Activated CD4-positive, alpha-beta memory T cell treated with anti-CD3 and anti-CD28 coated beads, Interleukin-2, amount 10 ng/mL, durations not matched to agents 7 days and 5 days (primary cell): Measurements from ENCODE around the gene CCDC192. TPM values are rescaled to one million over a fixed set of nuclear protein-coding genes. Genes with fewer than 3 reads are reported as not detected.

Experiments
- CTCF ChIA-PET: fragments of 350-600 bp; sonication (Branson Sonifier 250); formaldehyde crosslinking; loops from one replicate; lab custom pipeline; 2021; ENCODE audit warnings: antibody characterized with exemption, inconsistent platforms; lab: Charles Lee
- POLR2A ChIA-PET: fragments of 350-600 bp; sonication (Branson Sonifier 250); formaldehyde crosslinking; loops from one replicate; lab custom pipeline; 2021; ENCODE audit warnings: antibody characterized with exemption; lab: Charles Lee
- DNase-seq: peaks from one replicate; pipeline ENCODE4 v3.0.0-alpha.2; 2020
- H3K27ac Mint-ChIP-seq: one replicate; pipeline ENCODE4 v1.8.0; 2021; ENCODE audit warnings: mild to moderate bottlenecking, mixed read lengths
- H3K27me3 Mint-ChIP-seq: one replicate; pipeline ENCODE4 v1.8.0; 2021; ENCODE audit warnings: mixed read lengths
- H3K36me3 Mint-ChIP-seq: one replicate; pipeline ENCODE4 v1.8.0; 2021; ENCODE audit warnings: low read depth, mixed read lengths
- H3K4me1 Mint-ChIP-seq: one replicate; pipeline ENCODE4 v1.8.0; 2021; ENCODE audit warnings: mixed read lengths
- H3K4me3 Mint-ChIP-seq: one replicate; pipeline ENCODE4 v1.8.0; 2021; ENCODE audit warnings: mild to moderate bottlenecking, mixed read lengths
- H3K9me3 Mint-ChIP-seq: one replicate; pipeline ENCODE4 v1.8.0; 2021; ENCODE audit warnings: mixed read lengths
- total RNA-seq, 2 experiments: library from RNA; stranded (reverse); gene quantifications; one replicate each; pipeline ENCODE4 v1.2.3, GENCODE V29; 2021

Gene CCDC192
- total RNA-seq, 2 experiments from 2014 or later = not detected

- Mint-ChIP-seq H3K27ac (no peak overlapping the region), H3K27me3 (peaks cover 3% of the 10 kb centered on the region), H3K9me3 (no peaks in the 10 kb centered on the region), H3K4me1 (no peaks in the 10 kb centered on the region), H3K4me3 (no peak overlapping the region), H3K36me3 (no peaks in the 10 kb centered on the region)
- ChIA-PET CTCF (no interaction called here), POLR2A (no interaction called here)
- DNase-seq = no peak
Measured at GRCh38 chr5:127923804-127924570, 220.8 kb downstream of the CCDC192 start.

- Mint-ChIP-seq H3K27me3 (peaks cover 3% of the 10 kb centered on the region), H3K36me3 (no peaks in the 10 kb centered on the region), H3K4me1 (no peaks in the 10 kb centered on the region), H3K27ac (no peak overlapping the region), H3K4me3 (no peak overlapping the region), H3K9me3 (no peaks in the 10 kb centered on the region)
- ChIA-PET CTCF (no interaction called here), POLR2A (no interaction called here)
- DNase-seq = no peak
Measured at GRCh38 chr5:127924606-127925005, 221.4 kb downstream of the CCDC192 start.

- no peaks in the 10 kb centered on the region for H3K4me1 Mint-ChIP-seq
- H3K27me3 Mint-ChIP-seq = peaks cover 3% of the 10 kb centered on the region
- H3K4me3 Mint-ChIP-seq = no peak overlapping the region
- CTCF ChIA-PET = no interaction called here
- POLR2A ChIA-PET = no interaction called here
- no peak overlapping the region for H3K27ac Mint-ChIP-seq
- H3K9me3 Mint-ChIP-seq = no peaks in the 10 kb centered on the region
- H3K36me3 Mint-ChIP-seq = no peaks in the 10 kb centered on the region
- no peak for DNase-seq
Measured at GRCh38 chr5:127925916-127926315, 222.7 kb downstream of the CCDC192 start.

- no peak overlapping the region for H3K27ac Mint-ChIP-seq
- H3K4me3 Mint-ChIP-seq = no peak overlapping the region
- POLR2A ChIA-PET = no interaction called here
- no peaks in the 10 kb centered on the region for H3K4me1 Mint-ChIP-seq
- H3K27me3 Mint-ChIP-seq = peaks cover 3% of the 10 kb centered on the region
- CTCF ChIA-PET = no interaction called here
- no peak for DNase-seq
- H3K9me3 Mint-ChIP-seq = no peaks in the 10 kb centered on the region
- no peaks in the 10 kb centered on the region for H3K36me3 Mint-ChIP-seq
Measured at GRCh38 chr5:127926974-127927373, 223.8 kb downstream of the CCDC192 start.

GRCh38 chr5:127928053-127928452 is 224.9 kb downstream of the CCDC192 start:
- no peak for DNase-seq
- Mint-ChIP-seq H3K4me1 (no peaks in the 10 kb centered on the region), H3K27ac (no peak overlapping the region), H3K36me3 (no peaks in the 10 kb centered on the region), H3K9me3 (no peaks in the 10 kb centered on the region), H3K27me3 (peaks cover 3% of the 10 kb centered on the region), H3K4me3 (no peak overlapping the region)
- CTCF ChIA-PET = no interaction called here
- POLR2A ChIA-PET = no interaction called here

GRCh38 chr5:127930311-127930710 is 227.1 kb downstream of the CCDC192 start:
- H3K36me3 Mint-ChIP-seq = no peaks in the 10 kb centered on the region
- no peaks in the 10 kb centered on the region for H3K4me1 Mint-ChIP-seq
- CTCF ChIA-PET = no interaction called here
- H3K4me3 Mint-ChIP-seq = no peak overlapping the region
- no peak overlapping the region for H3K27ac Mint-ChIP-seq
- H3K27me3 Mint-ChIP-seq = no peaks in the 10 kb centered on the region
- DNase-seq = no peak
- POLR2A ChIA-PET = no interaction called here
- H3K9me3 Mint-ChIP-seq = no peaks in the 10 kb centered on the region

GRCh38 chr5:127931396-127931795 is 228.2 kb downstream of the CCDC192 start:
- Mint-ChIP-seq H3K36me3 (no peaks in the 10 kb centered on the region), H3K27ac (no peak overlapping the region), H3K27me3 (no peaks in the 10 kb centered on the region), H3K4me1 (no peaks in the 10 kb centered on the region), H3K4me3 (no peak overlapping the region), H3K9me3 (no peaks in the 10 kb centered on the region)
- POLR2A ChIA-PET = no interaction called here
- CTCF ChIA-PET = no interaction called here
- no peak for DNase-seq

- H3K4me1 Mint-ChIP-seq = peaks cover 2% of the 10 kb centered on the region
- POLR2A ChIA-PET = no interaction called here
- no peaks in the 10 kb centered on the region for H3K36me3 Mint-ChIP-seq
- no peaks in the 10 kb centered on the region for H3K27me3 Mint-ChIP-seq
- H3K27ac Mint-ChIP-seq = no peak overlapping the region
- CTCF ChIA-PET = no interaction called here
- no peak for DNase-seq
- H3K9me3 Mint-ChIP-seq = no peaks in the 10 kb centered on the region
- H3K4me3 Mint-ChIP-seq = no peak overlapping the region
Measured at GRCh38 chr5:127933348-127933747, 230.2 kb downstream of the CCDC192 start.

GRCh38 chr5:127934791-127935256 is 231.6 kb downstream of the CCDC192 start:
- POLR2A ChIA-PET = no interaction called here
- H3K4me3 Mint-ChIP-seq = no peak overlapping the region
- H3K36me3 Mint-ChIP-seq = no peaks in the 10 kb centered on the region
- H3K9me3 Mint-ChIP-seq = no peaks in the 10 kb centered on the region
- H3K27ac Mint-ChIP-seq = no peak overlapping the region
- no peak for DNase-seq
- H3K4me1 Mint-ChIP-seq = peaks cover 2% of the 10 kb centered on the region
- H3K27me3 Mint-ChIP-seq = no peaks in the 10 kb centered on the region
- CTCF ChIA-PET = no interaction called here

GRCh38 chr5:127935398-127935797 is 232.2 kb downstream of the CCDC192 start:
- POLR2A ChIA-PET = no interaction called here
- Mint-ChIP-seq H3K36me3 (no peaks in the 10 kb centered on the region), H3K4me1 (peaks cover 2% of the 10 kb centered on the region), H3K4me3 (no peak overlapping the region), H3K9me3 (no peaks in the 10 kb centered on the region), H3K27me3 (no peaks in the 10 kb centered on the region), H3K27ac (no peak overlapping the region)
- CTCF ChIA-PET = no interaction called here
- no peak for DNase-seq

GRCh38 chr5:127936439-127936972 is 233.3 kb downstream of the CCDC192 start:
- no peaks in the 10 kb centered on the region for H3K9me3 Mint-ChIP-seq
- ChIA-PET POLR2A (no interaction called here), CTCF (no interaction called here)
- H3K4me3 Mint-ChIP-seq = no peak overlapping the region
- DNase-seq = no peak
- no peaks in the 10 kb centered on the region for H3K36me3 Mint-ChIP-seq
- H3K27ac Mint-ChIP-seq = no peak overlapping the region
- no peaks in the 10 kb centered on the region for H3K27me3 Mint-ChIP-seq
- peaks cover 2% of the 10 kb centered on the region for H3K4me1 Mint-ChIP-seq

GRCh38 chr5:127938746-127939145 is 235.6 kb downstream of the CCDC192 start:
- ChIA-PET CTCF (no interaction called here), POLR2A (no interaction called here)
- DNase-seq = no peak
- Mint-ChIP-seq H3K4me1 (peaks cover 5% of the 10 kb centered on the region), H3K9me3 (no peaks in the 10 kb centered on the region), H3K4me3 (no peak overlapping the region), H3K36me3 (no peaks in the 10 kb centered on the region), H3K27me3 (no peaks in the 10 kb centered on the region), H3K27ac (no peak overlapping the region)

- Mint-ChIP-seq H3K27me3 (no peaks in the 10 kb centered on the region), H3K36me3 (no peaks in the 10 kb centered on the region), H3K9me3 (no peaks in the 10 kb centered on the region), H3K27ac (no peak overlapping the region), H3K4me1 (peaks cover 5% of the 10 kb centered on the region), H3K4me3 (no peak overlapping the region)
- CTCF ChIA-PET = no interaction called here
- POLR2A ChIA-PET = no interaction called here
- DNase-seq = no peak
Measured at GRCh38 chr5:127940854-127941253, 237.7 kb downstream of the CCDC192 start.

- no peak for DNase-seq
- no peak overlapping the region for H3K4me3 Mint-ChIP-seq
- no peaks in the 10 kb centered on the region for H3K27me3 Mint-ChIP-seq
- no peaks in the 10 kb centered on the region for H3K9me3 Mint-ChIP-seq
- H3K4me1 Mint-ChIP-seq = peaks cover 4% of the 10 kb centered on the region
- POLR2A ChIA-PET = no interaction called here
- no peak overlapping the region for H3K27ac Mint-ChIP-seq
- H3K36me3 Mint-ChIP-seq = no peaks in the 10 kb centered on the region
- CTCF ChIA-PET = no interaction called here
Measured at GRCh38 chr5:127941646-127942045, 238.5 kb downstream of the CCDC192 start.
